OCI-LY7 (cell line): ENCODE results near the gene ALOX15B. TPM values are rescaled to one million over a fixed set of nuclear protein-coding genes. Genes with fewer than 3 reads are reported as not detected.
A peak's percentile ranks its signal among the peaks of the same experiment; 100 is the strongest.

Experiments used
- BruUV-seq: library from RNA; stranded (reverse); fragments of 400-500 nt; replicated peaks from 2 replicates; lab custom pipeline; 2021; lab: Mats Ljungman, UMichigan
- CTCF ChIA-PET: fragments of 300-600 bp; sonication (Branson Sonifier 250); formaldehyde crosslinking; loops from one replicate; lab custom pipeline; 2022; ENCODE audit warnings: antibody characterized with exemption; ENCODE audit not compliant: unreplicated experiment; lab: Charles Lee
- POLR2A ChIA-PET: fragments of 300-600 bp; sonication (Branson Sonifier 250); formaldehyde crosslinking; loops from one replicate; lab custom pipeline; 2022; ENCODE audit warnings: antibody characterized with exemption; lab: Charles Lee
- DNase-seq: peaks from one replicate; pipeline ENCODE4 v3.0.0-alpha.2; 2015; ENCODE audit warnings: low spot score
- H2AFZ ChIP-seq: fragments of 200-600 bp; sonication (generic), shearing (Covaris generic); 2 replicates; pipeline ENCODE4 v1.6.1; 2014; ENCODE audit warnings: mild to moderate bottlenecking, antibody characterized with exemption, low read length, moderate library complexity
- H3K27ac ChIP-seq: fragments of 200-600 bp; sonication (generic); 2 replicates; pipeline ENCODE4 v1.5.1; 2014; ENCODE audit warnings: mixed run types, low read depth, mild to moderate bottlenecking, moderate library complexity, low read length, inconsistent platforms; ENCODE audit not compliant: poor library complexity, severe bottlenecking
- H3K36me3 ChIP-seq: fragments of 200-600 bp; sonication (generic); 2 replicates; pipeline ENCODE4 v1.6.1; 2014; ENCODE audit warnings: mild to moderate bottlenecking, antibody characterized with exemption, low read length, moderate library complexity, mixed read lengths; ENCODE audit not compliant: insufficient read depth
- H3K4me1 ChIP-seq: fragments of 200-600 bp; sonication (generic); 2 replicates; pipeline ENCODE4 v1.5.1; 2014; ENCODE audit warnings: mild to moderate bottlenecking, low read length; ENCODE audit not compliant: insufficient read depth, poor library complexity, severe bottlenecking
- H3K4me2 ChIP-seq: fragments of 200-600 bp; sonication (generic); 2 replicates; pipeline ENCODE4 v1.6.1; 2014; ENCODE audit warnings: mild to moderate bottlenecking, low read length
- H3K4me3 ChIP-seq: fragments of 200-600 bp; sonication (generic); 2 replicates; pipeline ENCODE4 v1.5.1; 2014; ENCODE audit warnings: mild to moderate bottlenecking, low read depth, low read length; ENCODE audit not compliant: poor library complexity, severe bottlenecking
- H3K79me2 ChIP-seq: fragments of 200-600 bp; sonication (generic); 2 replicates; pipeline ENCODE4 v1.6.1; 2016; ENCODE audit warnings: low read depth, mild to moderate bottlenecking, low read length, moderate library complexity, mixed read lengths; ENCODE audit not compliant: insufficient read depth
- H3K9me2 ChIP-seq: fragments of 200-600 bp; sonication (generic); 2 replicates; pipeline ENCODE4 v1.6.1; 2016; ENCODE audit warnings: mild to moderate bottlenecking, low read length, mixed read lengths; ENCODE audit not compliant: insufficient read depth
- H3K9me3 ChIP-seq: fragments of 200-600 bp; sonication (generic); 2 replicates; pipeline ENCODE4 v1.6.1; 2014; ENCODE audit warnings: mild to moderate bottlenecking, mixed run types, low read length, mixed read lengths
- H4K20me1 ChIP-seq: fragments of 200-600 bp; sonication (generic); 2 replicates; pipeline ENCODE4 v1.6.1; 2014; ENCODE audit warnings: mild to moderate bottlenecking, antibody characterized with exemption, low read length, moderate library complexity, mixed read lengths; ENCODE audit not compliant: insufficient read depth
- EZH2phosphoT487 ChIP-seq: fragments of 200-600 bp; sonication (generic); IDR thresholded peaks from 2 replicates; pipeline ENCODE4 v1.6.1; 2018; ENCODE audit warnings: low read depth, borderline replicate concordance, mild to moderate bottlenecking, mixed run types, antibody characterized with exemption, low read length, moderate library complexity, mixed read lengths
- intact Hi-C: fragments of 100-400 bp; cut with micrococcal nuclease; formaldehyde crosslinking; loops from one replicate; pipeline ENCODE4 v1.10.0; 2022; ENCODE audit not compliant: unreplicated experiment
- total RNA-seq, 2 experiments: library from RNA; depleted of rRNA in 1 of 2; stranded (reverse); fragments of >200 nt in 1 of 2; shearing (Covaris generic) in 1 of 2; gene quantifications; 2 replicates each; pipeline ENCODE4 v1.2.3, GENCODE V29; 2014 to 2022
- TF ChIP-seq, protein P1 (sequence below): fragments of 200-600 bp; sonication (generic); conservative IDR thresholded peaks from 2 replicates; pipeline ENCODE4 v1.5.1; 2014; ENCODE audit warnings: mild to moderate bottlenecking, antibody characterized with exemption, low read length, moderate library complexity, mixed read lengths

ALOX15B gene
- total RNA-seq, 2 experiments from 2014 or later, result not detected

DNA sequence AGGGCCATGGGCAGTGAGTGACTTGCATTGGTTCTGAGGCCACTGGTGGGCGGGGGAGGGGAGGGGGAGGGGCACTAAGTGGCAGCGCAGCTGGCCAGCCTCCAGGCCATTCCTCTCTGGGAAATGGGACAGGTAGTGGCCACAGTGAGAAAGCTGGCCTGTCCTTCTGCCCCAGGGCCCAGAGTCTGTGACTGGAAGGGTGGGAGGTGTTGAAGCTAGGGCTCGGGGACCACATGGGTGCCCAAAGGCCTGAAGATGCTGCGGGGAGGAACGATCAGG lies 49.0 kb downstream of the ALOX15B start:
- no peaks in the 10 kb centered on the region for H3K9me3 ChIP-seq
- no peaks in the 10 kb centered on the region for H3K36me3 ChIP-seq
- H3K4me3 ChIP-seq, result no peak overlapping the region
- BruUV-seq, result no TSS peak
- no peaks in the 10 kb centered on the region for H4K20me1 ChIP-seq
- peaks cover 22% of the 10 kb centered on the region for H3K4me1 ChIP-seq
- intact Hi-C loops, result no loop called here
- H3K27ac ChIP-seq, result no peak overlapping the region
- H3K9me2 ChIP-seq, result no peaks in the 10 kb centered on the region
- ChIA-PET POLR2A (interaction anchor here (1.6 kb wide), 1 partner anchor 10 kb away, joined by 6 read pairs; no protein-coding TSS in a partner anchor), CTCF (interaction anchor here (1.3 kb wide), 1 partner anchor 14 kb away, joined by 3 read pairs; no protein-coding TSS in a partner anchor)
- no peak for DNase-seq
- no peak overlapping the region for H2AFZ ChIP-seq
- H3K4me2 ChIP-seq, result no peak overlapping the region
- no peaks in the 10 kb centered on the region for H3K79me2 ChIP-seq
- TF ChIP-seq EZH2phosphoT487, result no peak
- TF ChIP-seq, protein P1, sequence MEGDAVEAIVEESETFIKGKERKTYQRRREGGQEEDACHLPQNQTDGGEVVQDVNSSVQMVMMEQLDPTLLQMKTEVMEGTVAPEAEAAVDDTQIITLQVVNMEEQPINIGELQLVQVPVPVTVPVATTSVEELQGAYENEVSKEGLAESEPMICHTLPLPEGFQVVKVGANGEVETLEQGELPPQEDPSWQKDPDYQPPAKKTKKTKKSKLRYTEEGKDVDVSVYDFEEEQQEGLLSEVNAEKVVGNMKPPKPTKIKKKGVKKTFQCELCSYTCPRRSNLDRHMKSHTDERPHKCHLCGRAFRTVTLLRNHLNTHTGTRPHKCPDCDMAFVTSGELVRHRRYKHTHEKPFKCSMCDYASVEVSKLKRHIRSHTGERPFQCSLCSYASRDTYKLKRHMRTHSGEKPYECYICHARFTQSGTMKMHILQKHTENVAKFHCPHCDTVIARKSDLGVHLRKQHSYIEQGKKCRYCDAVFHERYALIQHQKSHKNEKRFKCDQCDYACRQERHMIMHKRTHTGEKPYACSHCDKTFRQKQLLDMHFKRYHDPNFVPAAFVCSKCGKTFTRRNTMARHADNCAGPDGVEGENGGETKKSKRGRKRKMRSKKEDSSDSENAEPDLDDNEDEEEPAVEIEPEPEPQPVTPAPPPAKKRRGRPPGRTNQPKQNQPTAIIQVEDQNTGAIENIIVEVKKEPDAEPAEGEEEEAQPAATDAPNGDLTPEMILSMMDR, result no peak

DNA sequence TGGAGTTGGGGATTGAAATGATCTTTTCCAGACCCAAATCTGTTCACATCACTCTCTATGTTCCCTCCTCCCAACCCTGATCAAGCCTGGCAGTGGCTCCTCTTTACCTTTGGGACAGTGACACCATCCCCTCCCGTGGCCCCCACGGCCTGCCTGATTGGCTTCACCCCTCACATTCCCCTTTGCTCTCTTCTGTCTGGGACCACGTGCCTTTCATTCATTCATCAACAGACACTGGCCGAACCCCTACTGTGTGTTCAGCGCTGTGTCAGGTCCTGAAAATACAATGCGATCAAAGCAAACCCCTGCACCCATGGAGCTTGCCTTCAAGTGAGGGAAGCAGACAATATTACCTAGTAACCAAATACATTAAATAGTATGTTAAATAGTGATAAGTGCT lies 50.9 kb downstream of the ALOX15B start:
- H3K79me2 ChIP-seq, result no peaks in the 10 kb centered on the region
- H3K4me1 ChIP-seq, result peaks cover 22% of the 10 kb centered on the region
- H3K27ac ChIP-seq, result no peak overlapping the region
- ChIA-PET CTCF (no interaction called here), POLR2A (interaction anchor here (1.3 kb wide), 2 partner anchors 11 to 21 kb away, joined by 4 to 6 read pairs; no protein-coding TSS in a partner anchor)
- TF ChIP-seq, protein P1, result no peak
- TF ChIP-seq EZH2phosphoT487, result no peak
- no peaks in the 10 kb centered on the region for H3K9me3 ChIP-seq
- no TSS peak for BruUV-seq
- no peaks in the 10 kb centered on the region for H4K20me1 ChIP-seq
- H2AFZ ChIP-seq, result no peak overlapping the region
- DNase-seq, result no peak
- intact Hi-C loops, result no loop called here
- no peaks in the 10 kb centered on the region for H3K36me3 ChIP-seq
- no peaks in the 10 kb centered on the region for H3K9me2 ChIP-seq
- H3K4me2 ChIP-seq, result no peak overlapping the region
- no peak overlapping the region for H3K4me3 ChIP-seq

DNA sequence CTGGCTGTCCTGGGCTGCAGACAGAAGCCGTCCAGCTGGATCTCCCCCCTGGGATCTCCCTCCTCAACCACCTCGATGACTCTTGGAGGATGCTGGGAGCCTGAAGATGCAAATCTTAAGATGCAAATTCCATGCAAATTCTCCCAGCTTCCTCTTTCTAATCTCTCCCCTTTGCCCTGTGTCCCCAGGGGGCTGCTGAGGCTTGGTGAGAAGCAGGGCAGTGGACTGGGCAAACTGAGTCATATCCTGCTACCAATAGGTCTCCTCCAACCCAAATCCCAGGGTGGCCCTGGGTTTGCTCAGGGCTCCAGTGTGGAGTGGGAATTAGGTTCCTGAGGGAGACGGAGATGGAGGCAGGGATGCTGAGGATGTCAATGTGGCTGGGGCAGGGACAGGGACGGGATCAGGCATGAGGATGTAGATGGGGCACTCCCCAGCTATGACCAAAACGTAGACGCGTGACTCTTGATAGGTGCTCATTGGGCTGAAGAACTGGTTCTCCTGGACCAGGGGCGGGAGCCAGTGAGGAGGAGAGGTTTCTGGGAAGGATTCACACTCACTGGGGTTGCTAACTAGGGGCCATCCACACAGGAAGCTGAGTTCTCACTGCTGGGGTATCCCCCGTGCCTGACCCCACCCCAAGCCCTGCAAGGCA lies 52.3 kb downstream of the ALOX15B start:
- peak overlapping the region; percentile 57 for H3K4me3 ChIP-seq
- CTCF ChIA-PET, result interaction anchor here (0.7 to 1.3 kb wide), 4 partner anchors 12 to 32 kb away, joined by 3 to 7 read pairs (median 4); no protein-coding TSS in a partner anchor
- H3K4me1 ChIP-seq, result peaks cover 22% of the 10 kb centered on the region
- intact Hi-C loops, result no loop called here
- no peaks in the 10 kb centered on the region for H4K20me1 ChIP-seq
- TF ChIP-seq, protein P1, result no peak
- no peak for TF ChIP-seq EZH2phosphoT487
- peak overlapping the region; percentile 80; the same call in 1 of the 2 replicates for H2AFZ ChIP-seq
- H3K79me2 ChIP-seq, result no peaks in the 10 kb centered on the region
- no peaks in the 10 kb centered on the region for H3K9me2 ChIP-seq
- DNase-seq, result peak; percentile 94
- H3K4me2 ChIP-seq, result peak overlapping the region; percentile 96
- no peaks in the 10 kb centered on the region for H3K36me3 ChIP-seq
- no TSS peak for BruUV-seq
- no peaks in the 10 kb centered on the region for H3K9me3 ChIP-seq
- peak overlapping the region; percentile 40 for H3K27ac ChIP-seq
- POLR2A ChIA-PET, result interaction anchor here (0.5 to 1.9 kb wide), 6 partner anchors 10 to 798 kb away, joined by 3 to 8 read pairs (median 4); no protein-coding TSS in a partner anchor
